DND-41 (cell line): ENCODE measurements around the gene HEY2.
A peak's percentile ranks its signal among the peaks of the same experiment; 100 is the strongest.

Source experiments
- ATAC-seq: fragments of 200-7000 bp; cut with Tn5 transposase; 3 replicates; pipeline ENCODE4 v1.9.1; 2021; ENCODE audit warnings: low read depth; ENCODE audit not compliant: insufficient read depth
- DNase-seq: peaks from one replicate; pipeline ENCODE4 v3.0.0-alpha.2; 2020
- H2AFZ ChIP-seq: 2 replicates; pipeline ENCODE4 v1.6.0; 2012; ENCODE audit warnings: low read depth, low read length
- H3K27ac ChIP-seq: 2 replicates; pipeline ENCODE4 v1.5.1; 2012; ENCODE audit warnings: low read length, inconsistent platforms
- H3K27me3 ChIP-seq: fragments of 200-600 bp; sonication (generic); 2 replicates; pipeline ENCODE4 v1.6.0; 2012; ENCODE audit warnings: low read length, mild to moderate bottlenecking, inconsistent platforms; ENCODE audit not compliant: insufficient read depth, poor library complexity
- H3K36me3 ChIP-seq: 2 replicates; pipeline ENCODE4 v1.5.1; 2012; ENCODE audit warnings: low read length, inconsistent platforms; ENCODE audit not compliant: insufficient read depth
- H3K4me1 ChIP-seq: 2 replicates; pipeline ENCODE4 v1.5.1; 2012; ENCODE audit warnings: mild to moderate bottlenecking, low read length; ENCODE audit not compliant: insufficient read depth
- H3K4me2 ChIP-seq: 2 replicates; pipeline ENCODE4 v1.6.0; 2012; ENCODE audit warnings: mild to moderate bottlenecking, moderate library complexity, low read length, inconsistent platforms; ENCODE audit not compliant: insufficient read depth
- H3K4me3 ChIP-seq, 2 experiments: fragments of 200-600 bp in 1 of 2; shearing (Covaris generic) in 1 of 2; 2 replicates each; pipeline ENCODE4 v1.5.1; 2012 to 2016; ENCODE audit warnings: inconsistent platforms in 2 of 2, low read length in 2 of 2, mild to moderate bottlenecking in 2 of 2, low read depth in 1 of 2, moderate library complexity in 1 of 2
- H3K79me2 ChIP-seq: 2 replicates; pipeline ENCODE4 v1.6.0; 2012; ENCODE audit warnings: low read length, inconsistent platforms; ENCODE audit not compliant: insufficient read depth
- H3K9ac ChIP-seq: 2 replicates; pipeline ENCODE4 v1.6.0; 2012; ENCODE audit warnings: low read depth, mild to moderate bottlenecking, inconsistent platforms, low read length, moderate library complexity
- H3K9me3 ChIP-seq: 2 replicates; pipeline ENCODE4 v1.5.1; 2012; ENCODE audit warnings: low read length, moderate library complexity, mild to moderate bottlenecking, inconsistent platforms; ENCODE audit not compliant: insufficient read depth, severe bottlenecking
- H4K20me1 ChIP-seq: 2 replicates; pipeline ENCODE4 v1.6.0; 2012; ENCODE audit warnings: low read length; ENCODE audit not compliant: insufficient read depth
- EZH2 ChIP-seq: IDR thresholded peaks from 3 replicates; pipeline ENCODE4 v1.6.1; 2012; ENCODE audit warnings: borderline replicate concordance, low read depth, mild to moderate bottlenecking, moderate library complexity, low read length, inconsistent platforms; ENCODE audit not compliant: severe bottlenecking
- TF ChIP-seq, protein P1 (sequence below): IDR thresholded peaks from 2 replicates; pipeline ENCODE4 v1.5.1; 2012; ENCODE audit warnings: borderline replicate concordance, low read length, moderate library complexity, mild to moderate bottlenecking; ENCODE audit not compliant: poor library complexity, severe bottlenecking; ENCODE audit errors: extremely low read depth

HEY2 gene

DNA sequence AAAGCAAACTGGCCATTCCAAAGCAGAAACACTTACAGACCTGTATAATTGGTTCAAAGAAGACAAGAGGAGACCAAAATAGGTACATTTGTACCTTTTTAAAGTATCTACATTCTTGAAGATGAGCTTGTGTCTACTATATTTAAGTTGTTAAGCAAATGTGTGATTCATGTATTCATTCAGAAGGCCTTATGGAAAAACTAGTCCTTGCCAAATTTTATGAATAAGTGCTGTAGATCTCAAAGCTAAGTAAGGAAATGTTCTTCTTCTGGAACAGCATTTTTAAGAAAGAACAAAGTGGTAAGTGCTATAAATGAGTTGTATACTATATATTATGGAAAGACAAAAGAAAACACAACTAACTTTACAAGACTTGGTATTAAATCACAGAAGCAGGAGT is 22.2 kb upstream of the HEY2 start:
- no peak overlapping the region for H3K27ac ChIP-seq
- H3K9ac ChIP-seq: no peak overlapping the region
- no peaks in the 10 kb centered on the region for H3K9me3 ChIP-seq
- H2AFZ ChIP-seq: no peak overlapping the region
- no peaks in the 10 kb centered on the region for H4K20me1 ChIP-seq
- H3K4me1 ChIP-seq: no peaks in the 10 kb centered on the region
- H3K36me3 ChIP-seq: no peaks in the 10 kb centered on the region
- no peak for ATAC-seq
- H3K4me2 ChIP-seq: no peak overlapping the region
- H3K4me3 ChIP-seq: no peak overlapping the region
- H3K27me3 ChIP-seq: peaks cover 8% of the 10 kb centered on the region
- no peak for DNase-seq
- no peak for TF ChIP-seq EZH2
- TF ChIP-seq, protein P1, sequence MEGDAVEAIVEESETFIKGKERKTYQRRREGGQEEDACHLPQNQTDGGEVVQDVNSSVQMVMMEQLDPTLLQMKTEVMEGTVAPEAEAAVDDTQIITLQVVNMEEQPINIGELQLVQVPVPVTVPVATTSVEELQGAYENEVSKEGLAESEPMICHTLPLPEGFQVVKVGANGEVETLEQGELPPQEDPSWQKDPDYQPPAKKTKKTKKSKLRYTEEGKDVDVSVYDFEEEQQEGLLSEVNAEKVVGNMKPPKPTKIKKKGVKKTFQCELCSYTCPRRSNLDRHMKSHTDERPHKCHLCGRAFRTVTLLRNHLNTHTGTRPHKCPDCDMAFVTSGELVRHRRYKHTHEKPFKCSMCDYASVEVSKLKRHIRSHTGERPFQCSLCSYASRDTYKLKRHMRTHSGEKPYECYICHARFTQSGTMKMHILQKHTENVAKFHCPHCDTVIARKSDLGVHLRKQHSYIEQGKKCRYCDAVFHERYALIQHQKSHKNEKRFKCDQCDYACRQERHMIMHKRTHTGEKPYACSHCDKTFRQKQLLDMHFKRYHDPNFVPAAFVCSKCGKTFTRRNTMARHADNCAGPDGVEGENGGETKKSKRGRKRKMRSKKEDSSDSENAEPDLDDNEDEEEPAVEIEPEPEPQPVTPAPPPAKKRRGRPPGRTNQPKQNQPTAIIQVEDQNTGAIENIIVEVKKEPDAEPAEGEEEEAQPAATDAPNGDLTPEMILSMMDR: no peak
- no peaks in the 10 kb centered on the region for H3K79me2 ChIP-seq

DNA sequence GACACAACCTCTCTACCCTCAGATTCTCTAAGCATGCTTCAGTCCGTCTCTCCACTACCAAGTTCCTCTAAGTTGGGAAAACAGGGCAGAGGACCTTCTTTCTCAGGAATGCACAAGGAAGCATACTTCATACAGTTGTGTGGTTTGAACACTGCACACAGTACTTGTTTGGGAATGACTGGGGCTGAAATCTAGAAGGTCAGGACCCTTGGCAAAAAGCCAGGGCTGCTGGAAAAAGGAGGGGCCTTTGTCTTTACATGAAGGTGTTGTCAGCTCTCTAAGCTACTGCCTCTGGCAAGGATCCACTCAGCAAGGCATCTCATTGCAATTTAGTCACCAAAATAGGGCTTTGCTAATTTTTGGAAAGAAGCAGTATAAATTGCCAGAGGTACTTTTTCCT is 20.7 kb upstream of the HEY2 start:
- Histone ChIP-seq H3K27me3 (peaks cover 8% of the 10 kb centered on the region), H3K79me2 (no peaks in the 10 kb centered on the region), H3K4me3 (no peak overlapping the region), H4K20me1 (no peaks in the 10 kb centered on the region), H2AFZ (no peak overlapping the region), H3K36me3 (no peaks in the 10 kb centered on the region), H3K4me2 (no peak overlapping the region), H3K9me3 (no peaks in the 10 kb centered on the region), H3K27ac (no peak overlapping the region), H3K4me1 (no peaks in the 10 kb centered on the region), H3K9ac (no peak overlapping the region)
- DNase-seq (no peak), ATAC-seq (no peak)
- no peak for TF ChIP-seq EZH2
- TF ChIP-seq, protein P1: no peak

DNA sequence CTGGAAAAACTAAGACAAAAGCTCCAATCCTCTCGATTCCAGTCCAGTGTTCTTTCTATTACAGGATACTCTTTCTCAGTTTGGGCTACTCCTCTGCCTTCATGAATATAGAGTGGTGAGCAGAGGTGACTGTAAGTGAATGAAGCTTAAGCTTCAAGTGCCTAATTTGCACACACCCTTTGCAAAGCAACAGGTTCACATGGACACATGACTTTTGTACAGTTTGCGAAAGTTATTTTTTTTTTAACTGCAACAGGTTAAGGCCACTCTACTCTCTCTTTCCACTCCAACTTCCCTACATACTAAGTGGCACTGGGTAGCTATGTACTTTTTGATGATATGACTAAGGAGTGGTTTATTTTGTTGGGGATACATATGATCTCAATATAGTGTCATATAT is 19.4 kb upstream of the HEY2 start:
- Histone ChIP-seq H2AFZ (no peak overlapping the region), H3K36me3 (no peaks in the 10 kb centered on the region), H3K79me2 (no peaks in the 10 kb centered on the region), H3K9ac (no peak overlapping the region), H3K9me3 (no peaks in the 10 kb centered on the region), H3K27me3 (peaks cover 13% of the 10 kb centered on the region), H3K4me2 (no peak overlapping the region), H4K20me1 (no peaks in the 10 kb centered on the region), H3K4me1 (no peaks in the 10 kb centered on the region), H3K4me3 (no peak overlapping the region), H3K27ac (no peak overlapping the region)
- TF ChIP-seq EZH2: no peak
- TF ChIP-seq, protein P1: no peak
- ATAC-seq (no peak), DNase-seq (no peak)

DNA sequence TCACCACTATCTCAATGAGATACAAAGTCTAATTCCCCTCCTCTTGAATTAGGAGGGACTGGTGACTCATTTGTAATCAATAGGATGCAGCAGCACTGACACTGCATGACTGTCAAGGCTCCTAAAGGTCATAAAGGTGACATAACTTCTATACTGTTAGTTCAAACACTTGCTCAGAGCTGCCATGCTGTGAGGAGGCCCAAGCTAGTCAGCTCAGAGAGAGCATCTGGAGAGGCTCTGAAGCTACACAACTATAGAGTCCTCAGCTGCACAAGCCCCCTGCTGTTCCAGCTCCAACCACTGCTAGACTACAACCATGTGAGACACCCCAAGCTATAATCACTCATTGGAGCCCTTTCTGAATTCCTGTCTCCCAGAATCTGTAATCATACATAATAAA is 17.0 kb upstream of the HEY2 start:
- DNase-seq (no peak), ATAC-seq (peak; percentile 60; the same call in 2 of the 3 replicates)
- Histone ChIP-seq H3K4me1 (no peaks in the 10 kb centered on the region), H3K9ac (no peak overlapping the region), H2AFZ (no peak overlapping the region), H3K27me3 (peaks cover 13% of the 10 kb centered on the region), H3K4me3 (no peak overlapping the region), H3K36me3 (no peaks in the 10 kb centered on the region), H3K9me3 (no peaks in the 10 kb centered on the region), H3K79me2 (no peaks in the 10 kb centered on the region), H3K4me2 (no peak overlapping the region), H4K20me1 (no peaks in the 10 kb centered on the region), H3K27ac (no peak overlapping the region)
- TF ChIP-seq, protein P1: no peak
- no peak for TF ChIP-seq EZH2
